NT2/D1 (cell line): ENCODE measurements around the gene SPPL2B.

ENCODE experiments used
- YY1 ChIP-seq: IDR thresholded peaks from 2 replicates; pipeline ENCODE4 v1.6.1; 2011; ENCODE audit not compliant: insufficient read length, insufficient read depth
- ZNF274 ChIP-seq: IDR thresholded peaks from 2 replicates; pipeline ENCODE4 v1.6.1; 2011; ENCODE audit warnings: mild to moderate bottlenecking, low read depth, low read length

GRCh38 chr19:2305452-2306280 lies 22.8 kb upstream of the SPPL2B start:
- TF ChIP-seq YY1 = no peak
- TF ChIP-seq ZNF274 = no peak
